ENCODE measurements around the gene CASP3.
"Not testable (repeated sequence)": the region's sequence is repeated elsewhere in the genome, so short reads cannot be mapped to it uniquely, and the experiment has no call there.

CASP3 gene

DNA sequence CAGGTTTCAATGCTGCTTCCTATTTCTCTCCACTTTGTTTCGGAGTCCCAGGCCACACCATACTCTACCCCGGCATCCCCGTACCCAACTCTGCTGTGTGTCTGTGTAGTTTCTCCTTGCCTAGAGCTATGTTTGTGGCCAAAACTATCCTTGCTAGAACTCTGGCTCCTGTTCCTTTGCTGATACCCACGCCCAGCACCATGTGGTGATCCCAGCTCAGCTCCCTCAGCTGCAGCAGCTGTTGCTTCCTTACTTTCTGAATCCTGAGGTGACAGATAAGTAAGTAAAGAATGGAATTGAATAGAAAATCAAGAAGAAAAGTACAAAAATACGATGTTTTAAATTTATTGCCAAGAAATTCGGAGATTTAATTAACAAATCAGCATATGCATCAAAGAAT is 55.8 kb downstream of the CASP3 start:
- no peaks in the 10 kb centered on the region for H3K4me1 ChIP-seq (ENCODE audit: control insufficient read depth, insufficient read depth, low read length)
- H3K9me3 ChIP-seq (ENCODE audit: control insufficient read depth in 2 of 2, low read length in 2 of 2) = no peaks in the 10 kb centered on the region
- no peak overlapping the region for H3K27ac ChIP-seq (ENCODE audit: low read length)
- H3K27me3 ChIP-seq (ENCODE audit: control insufficient read depth in 1 of 2, insufficient read depth in 2 of 2, low read length in 2 of 2) = no peaks in the 10 kb centered on the region
- H3K4me3 ChIP-seq (ENCODE audit: low read length in 2 of 2) = no peak overlapping the region
- no peaks in the 10 kb centered on the region for H3K36me3 ChIP-seq (ENCODE audit: control insufficient read depth in 2 of 2, insufficient read depth in 2 of 2, low read length in 2 of 2)
- no peak overlapping the region for H3K9ac ChIP-seq (ENCODE audit: low read length in 2 of 2)

DNA sequence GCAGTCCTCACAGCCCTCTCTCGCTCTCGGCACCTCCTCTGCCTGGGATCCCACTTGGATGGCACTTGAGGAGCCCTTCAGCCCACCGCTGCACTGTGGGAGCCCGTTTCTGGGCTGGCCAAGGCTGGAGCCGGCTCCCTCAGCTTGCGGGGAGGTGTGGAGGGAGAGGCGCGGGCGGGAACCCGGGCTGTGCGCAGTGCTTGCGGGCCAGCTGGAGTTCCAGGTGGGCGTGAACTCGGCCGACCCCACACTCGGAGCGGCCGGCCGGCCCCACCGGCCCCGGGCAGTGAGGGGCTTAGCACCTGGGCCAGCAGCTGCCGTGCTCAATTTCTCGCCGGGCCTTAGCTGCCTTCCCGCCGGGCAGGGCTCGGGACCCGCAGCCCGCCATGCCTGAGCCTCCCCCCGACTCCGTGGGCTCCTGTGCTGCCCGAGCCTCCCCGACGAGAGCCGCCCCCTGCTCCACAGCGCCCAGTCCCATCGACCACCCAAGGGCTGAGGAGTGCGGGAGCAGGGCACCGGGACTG is 57.4 kb downstream of the CASP3 start:
- H3K36me3 ChIP-seq (ENCODE audit: control insufficient read depth in 2 of 2, insufficient read depth in 2 of 2, low read length in 2 of 2); H3K4me1 ChIP-seq (ENCODE audit: control insufficient read depth, insufficient read depth, low read length); H3K27ac ChIP-seq (ENCODE audit: low read length); H3K9me3 ChIP-seq (ENCODE audit: control insufficient read depth in 2 of 2, low read length in 2 of 2); H3K4me3 ChIP-seq (ENCODE audit: low read length in 2 of 2); H3K9ac ChIP-seq (ENCODE audit: low read length in 2 of 2); H3K27me3 ChIP-seq (ENCODE audit: control insufficient read depth in 1 of 2, insufficient read depth in 2 of 2, low read length in 2 of 2): not testable (repeated sequence)

GRCh38 chr4:184591070-184591677 is 58.1 kb downstream of the CASP3 start:
- H3K36me3 ChIP-seq (ENCODE audit: control insufficient read depth in 2 of 2, insufficient read depth in 2 of 2, low read length in 2 of 2) = no peaks in the 10 kb centered on the region
- no peak overlapping the region for H3K9ac ChIP-seq (ENCODE audit: low read length in 2 of 2)
- no peaks in the 10 kb centered on the region for H3K4me1 ChIP-seq (ENCODE audit: control insufficient read depth, insufficient read depth, low read length)
- H3K9me3 ChIP-seq (ENCODE audit: control insufficient read depth in 2 of 2, low read length in 2 of 2) = no peaks in the 10 kb centered on the region
- no peak overlapping the region for H3K4me3 ChIP-seq (ENCODE audit: low read length in 2 of 2)
- H3K27ac ChIP-seq (ENCODE audit: low read length) = no peak overlapping the region
- H3K27me3 ChIP-seq (ENCODE audit: control insufficient read depth in 1 of 2, insufficient read depth in 2 of 2, low read length in 2 of 2) = no peaks in the 10 kb centered on the region

DNA sequence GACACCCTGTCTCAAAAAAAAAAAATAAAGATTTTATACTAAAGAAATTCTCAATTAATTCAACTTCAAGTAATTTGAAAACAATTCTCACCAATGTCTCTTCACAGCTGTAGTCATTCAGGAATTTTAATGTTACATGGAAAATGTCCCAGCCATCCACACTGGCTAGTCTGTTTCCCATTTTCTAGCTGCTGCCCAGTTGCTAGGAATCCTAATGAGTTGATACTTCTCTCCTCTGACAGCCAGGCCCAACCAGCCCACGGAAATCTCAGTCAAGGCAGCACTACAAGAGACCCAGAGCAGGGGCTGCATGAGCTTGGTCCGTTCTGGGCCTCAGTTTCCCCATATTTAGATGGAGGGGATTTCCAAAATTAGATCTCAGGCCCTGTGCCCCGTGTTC is 59.1 kb downstream of the CASP3 start:
- Histone ChIP-seq H3K27me3 (ENCODE audit: control insufficient read depth in 1 of 2, insufficient read depth in 2 of 2, low read length in 2 of 2) (no peaks in the 10 kb centered on the region), H3K36me3 (ENCODE audit: control insufficient read depth in 2 of 2, insufficient read depth in 2 of 2, low read length in 2 of 2) (no peaks in the 10 kb centered on the region), H3K9ac (ENCODE audit: low read length in 2 of 2) (no peak overlapping the region), H3K27ac (ENCODE audit: low read length) (no peak overlapping the region), H3K4me1 (ENCODE audit: control insufficient read depth, insufficient read depth, low read length) (no peaks in the 10 kb centered on the region), H3K4me3 (ENCODE audit: low read length in 2 of 2) (no peak overlapping the region), H3K9me3 (ENCODE audit: control insufficient read depth in 2 of 2, low read length in 2 of 2) (no peaks in the 10 kb centered on the region)

GRCh38 chr4:184588893-184589292 is 60.4 kb downstream of the CASP3 start:
- H3K27me3 ChIP-seq (ENCODE audit: control insufficient read depth in 1 of 2, insufficient read depth in 2 of 2, low read length in 2 of 2) = no peaks in the 10 kb centered on the region
- no peaks in the 10 kb centered on the region for H3K9me3 ChIP-seq (ENCODE audit: control insufficient read depth in 2 of 2, low read length in 2 of 2)
- H3K27ac ChIP-seq (ENCODE audit: low read length) = no peak overlapping the region
- no peak overlapping the region for H3K4me3 ChIP-seq (ENCODE audit: low read length in 2 of 2)
- no peaks in the 10 kb centered on the region for H3K36me3 ChIP-seq (ENCODE audit: control insufficient read depth in 2 of 2, insufficient read depth in 2 of 2, low read length in 2 of 2)
- H3K4me1 ChIP-seq (ENCODE audit: control insufficient read depth, insufficient read depth, low read length) = no peaks in the 10 kb centered on the region
- no peak overlapping the region for H3K9ac ChIP-seq (ENCODE audit: low read length in 2 of 2)

- H3K27ac ChIP-seq (ENCODE audit: low read length) = no peak overlapping the region
- no peaks in the 10 kb centered on the region for H3K4me1 ChIP-seq (ENCODE audit: control insufficient read depth, insufficient read depth, low read length)
- H3K4me3 ChIP-seq (ENCODE audit: low read length in 2 of 2) = no peak overlapping the region
- no peak overlapping the region for H3K9ac ChIP-seq (ENCODE audit: low read length in 2 of 2)
- H3K9me3 ChIP-seq (ENCODE audit: control insufficient read depth in 2 of 2, low read length in 2 of 2) = no peaks in the 10 kb centered on the region
- H3K36me3 ChIP-seq (ENCODE audit: control insufficient read depth in 2 of 2, insufficient read depth in 2 of 2, low read length in 2 of 2) = no peaks in the 10 kb centered on the region
- H3K27me3 ChIP-seq (ENCODE audit: control insufficient read depth in 1 of 2, insufficient read depth in 2 of 2, low read length in 2 of 2) = no peaks in the 10 kb centered on the region
Observed at GRCh38 chr4:184587701-184588100, 61.5 kb downstream of the CASP3 start.

- Histone ChIP-seq H3K27ac (ENCODE audit: low read length) (no peak overlapping the region), H3K4me1 (ENCODE audit: control insufficient read depth, insufficient read depth, low read length) (no peaks in the 10 kb centered on the region), H3K9me3 (ENCODE audit: control insufficient read depth in 2 of 2, low read length in 2 of 2) (no peaks in the 10 kb centered on the region), H3K27me3 (ENCODE audit: control insufficient read depth in 1 of 2, insufficient read depth in 2 of 2, low read length in 2 of 2) (no peaks in the 10 kb centered on the region), H3K4me3 (ENCODE audit: low read length in 2 of 2) (no peak overlapping the region), H3K9ac (ENCODE audit: low read length in 2 of 2) (no peak overlapping the region), H3K36me3 (ENCODE audit: control insufficient read depth in 2 of 2, insufficient read depth in 2 of 2, low read length in 2 of 2) (no peaks in the 10 kb centered on the region)
Observed at GRCh38 chr4:184587221-184587620, 62.0 kb downstream of the CASP3 start.

GRCh38 chr4:184583738-184584502 is 65.3 kb downstream of the CASP3 start:
- Histone ChIP-seq H3K36me3 (ENCODE audit: control insufficient read depth in 2 of 2, insufficient read depth in 2 of 2, low read length in 2 of 2) (no peaks in the 10 kb centered on the region), H3K9me3 (ENCODE audit: control insufficient read depth in 2 of 2, low read length in 2 of 2) (no peaks in the 10 kb centered on the region), H3K27me3 (ENCODE audit: control insufficient read depth in 1 of 2, insufficient read depth in 2 of 2, low read length in 2 of 2) (no peaks in the 10 kb centered on the region)

More at GRCh38 chr4:184583738-184584502, 65.3 kb downstream of the CASP3 start:
- no peak overlapping the region for H3K4me3 ChIP-seq (ENCODE audit: low read length in 2 of 2)
- no peak overlapping the region for H3K27ac ChIP-seq (ENCODE audit: low read length)
- H3K4me1 ChIP-seq (ENCODE audit: control insufficient read depth, insufficient read depth, low read length) = no peaks in the 10 kb centered on the region
- no peak overlapping the region for H3K9ac ChIP-seq (ENCODE audit: low read length in 2 of 2)
